ENCODE measurements around the gene DDX54. TPM values are rescaled to one million over a fixed set of nuclear protein-coding genes. Genes with fewer than 3 reads are reported as not detected.

DDX54 gene
- total RNA-seq, 1 experiment from 2014 or later = 83.0 TPM

- no CpG with 5 or more reads among the region's 18 CpGs for WGBS (ENCODE audit: extremely low coverage, insufficient read length, low lambda C conversion rate)
- no peak overlapping the region for H3K27ac ChIP-seq (ENCODE audit: insufficient read length, low read depth, low read length)
- H3K79me1 ChIP-seq (ENCODE audit: insufficient read depth, low read depth, low read length, poor library complexity, severe bottlenecking) = no peaks in the 10 kb centered on the region
- no peak overlapping the region for H3T11ph ChIP-seq (ENCODE audit: low read length)
- no peak overlapping the region for H4K91ac ChIP-seq (ENCODE audit: insufficient read length, low read depth, low read length)
- no peaks in the 10 kb centered on the region for H4K20me1 ChIP-seq (ENCODE audit: control insufficient read depth, insufficient read depth, insufficient read length)
- H3K9ac ChIP-seq (ENCODE audit: extremely low read depth, insufficient read length, low read length) = no peak overlapping the region
- no peak for DNase-seq
- H3K4me2 ChIP-seq (ENCODE audit: insufficient read depth, insufficient read length, low read length) = peak overlapping the region; percentile 34
- H3K4me1 ChIP-seq (ENCODE audit: insufficient read depth, low read length) = peaks cover 6% of the 10 kb centered on the region; the same call in 1 of the 2 replicates
- H2AK5ac ChIP-seq (ENCODE audit: insufficient read length, low read length) = no peak overlapping the region
- no peak overlapping the region for H3K4ac ChIP-seq (ENCODE audit: low read depth, low read length)
- no peak overlapping the region; a peak in 1 of 5 replicates for H3K4me3 Mint-ChIP-seq
- H3K23me2 ChIP-seq (ENCODE audit: insufficient read length, low read depth, low read length, poor library complexity, severe bottlenecking) = no peaks in the 10 kb centered on the region
- H2BK15ac ChIP-seq (ENCODE audit: low read depth, low read length) = no peak overlapping the region
- H2BK120ac ChIP-seq (ENCODE audit: low read depth, low read length, poor library complexity, severe bottlenecking) = no peak overlapping the region
- no peak overlapping the region for H2BK20ac ChIP-seq (ENCODE audit: low read depth, low read length, poor library complexity, severe bottlenecking)
- no peak overlapping the region for H4K8ac ChIP-seq (replicated peaks; ENCODE audit: insufficient read length, low read depth, low read length)
- peaks cover 0 to 3% of the 10 kb centered on the region in 2 experiments; a peak in 2 of 5 replicates for H3K9me3 Mint-ChIP-seq
- H3K14ac ChIP-seq (ENCODE audit: insufficient read depth, low read length) = peak overlapping the region; percentile 21
- no peaks in the 10 kb centered on the region for H3K27me3 ChIP-seq (ENCODE audit: insufficient read depth, low read length)
- no peaks in the 10 kb centered on the region for H3K27me3 Mint-ChIP-seq (ENCODE audit: low read depth)
- no peak overlapping the region for H2BK12ac ChIP-seq (ENCODE audit: insufficient read length, low read depth, low read length)
- no peaks in the 10 kb centered on the region for H3K9me3 ChIP-seq (ENCODE audit: control insufficient read depth, low read depth, low read length)
- H3K23ac ChIP-seq (ENCODE audit: insufficient read length, low read depth, low read length) = no peak overlapping the region
- peak overlapping the region; percentile 87 for H3K18ac ChIP-seq (ENCODE audit: insufficient read length, low read depth, low read length)
- no peak overlapping the region for H4K5ac ChIP-seq (ENCODE audit: insufficient read length, low read depth, low read length)
- no peak overlapping the region for H2BK5ac ChIP-seq (ENCODE audit: insufficient read length, low read length)
- peaks cover 27 to 36% (median 32%) of the 10 kb centered on the region in 3 experiments for H3K36me3 Mint-ChIP-seq (ENCODE audit: insufficient read depth in 1 of 3, low read depth in 3 of 3)
- H3K4me1 Mint-ChIP-seq = peaks cover 30 to 31% of the 10 kb centered on the region in 2 experiments
- H3K79me2 ChIP-seq (ENCODE audit: insufficient read depth, low read length) = no peaks in the 10 kb centered on the region
- peak overlapping the region in 1 of 3 experiments; percentile 93; a peak in 2 of 7 replicates for H3K27ac Mint-ChIP-seq
- TF ChIP-seq, protein P1, sequence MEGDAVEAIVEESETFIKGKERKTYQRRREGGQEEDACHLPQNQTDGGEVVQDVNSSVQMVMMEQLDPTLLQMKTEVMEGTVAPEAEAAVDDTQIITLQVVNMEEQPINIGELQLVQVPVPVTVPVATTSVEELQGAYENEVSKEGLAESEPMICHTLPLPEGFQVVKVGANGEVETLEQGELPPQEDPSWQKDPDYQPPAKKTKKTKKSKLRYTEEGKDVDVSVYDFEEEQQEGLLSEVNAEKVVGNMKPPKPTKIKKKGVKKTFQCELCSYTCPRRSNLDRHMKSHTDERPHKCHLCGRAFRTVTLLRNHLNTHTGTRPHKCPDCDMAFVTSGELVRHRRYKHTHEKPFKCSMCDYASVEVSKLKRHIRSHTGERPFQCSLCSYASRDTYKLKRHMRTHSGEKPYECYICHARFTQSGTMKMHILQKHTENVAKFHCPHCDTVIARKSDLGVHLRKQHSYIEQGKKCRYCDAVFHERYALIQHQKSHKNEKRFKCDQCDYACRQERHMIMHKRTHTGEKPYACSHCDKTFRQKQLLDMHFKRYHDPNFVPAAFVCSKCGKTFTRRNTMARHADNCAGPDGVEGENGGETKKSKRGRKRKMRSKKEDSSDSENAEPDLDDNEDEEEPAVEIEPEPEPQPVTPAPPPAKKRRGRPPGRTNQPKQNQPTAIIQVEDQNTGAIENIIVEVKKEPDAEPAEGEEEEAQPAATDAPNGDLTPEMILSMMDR (conservative IDR thresholded peaks at IDR 0.05) = no peak
- no peak overlapping the region for H3K56ac ChIP-seq (ENCODE audit: insufficient read length, low read depth, low read length)
- no peak overlapping the region for H2AFZ ChIP-seq (ENCODE audit: low read length)
Measured at GRCh38 chr12:113232089-113232839, 47.0 kb upstream of the DDX54 start.
